ENCODE data around the gene RPTN. TPM values are rescaled to one million over a fixed set of nuclear protein-coding genes. Genes with fewer than 3 reads are reported as not detected.

RPTN gene
- total RNA-seq, 6 experiments from 2014 or later, result not detected

DNA sequence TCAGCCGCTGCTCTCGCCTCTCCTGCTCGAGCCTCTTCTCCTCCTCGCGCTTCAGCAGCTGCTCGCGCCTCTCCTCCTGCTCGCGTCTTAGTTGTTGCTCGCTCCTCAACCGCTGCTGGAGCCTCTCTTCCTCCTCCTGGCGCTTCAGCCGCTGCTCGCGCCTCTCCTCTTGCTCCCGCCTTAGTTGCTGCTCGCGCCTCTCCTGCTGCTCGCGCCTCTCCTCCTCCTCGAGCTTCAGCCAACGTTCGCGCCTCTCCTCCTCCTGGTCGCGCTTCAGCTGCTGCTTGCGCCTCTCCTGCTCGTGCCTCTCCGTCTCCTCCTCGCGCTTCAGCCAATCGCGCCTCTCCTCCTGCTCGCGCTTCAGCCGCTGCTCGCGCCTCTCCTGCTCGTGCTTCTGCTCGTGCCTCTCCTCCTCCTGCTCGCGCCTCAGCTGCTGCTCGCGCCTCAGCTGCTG, 47.5 kb downstream of the RPTN start:
- peaks cover 0 to 21% (median 4%) of the 10 kb centered on the region in 4 donors for H3K4me1 ChIP-seq
- H3K27me3 ChIP-seq, result peaks cover 4 to 19% of the 10 kb centered on the region in 2 donors
- peak overlapping the region in 2 of 3 donors; percentile 18 to 33 for H3K4me3 ChIP-seq
- H3K9me3 ChIP-seq, result no peaks in the 10 kb centered on the region
- ATAC-seq (no peak), DNase-seq (peak in 1 of 3 donors; percentile 48)
- 2% methylated on average over 44 of the region's 44 CpGs for WGBS (ENCODE audit: insufficient coverage, low coverage, low lambda C conversion rate, missing lambda C conversion rate)
- intact Hi-C loops (cut with DNase I), result no loop called here
- H3K27ac ChIP-seq, result no peak overlapping the region
- no peaks in the 10 kb centered on the region for H3K36me3 ChIP-seq
- no peak for TF ChIP-seq CTCF (IDR thresholded peaks at IDR 0.05)
- TF ChIP-seq POLR2A (IDR thresholded peaks at IDR 0.05), result no peak

DNA sequence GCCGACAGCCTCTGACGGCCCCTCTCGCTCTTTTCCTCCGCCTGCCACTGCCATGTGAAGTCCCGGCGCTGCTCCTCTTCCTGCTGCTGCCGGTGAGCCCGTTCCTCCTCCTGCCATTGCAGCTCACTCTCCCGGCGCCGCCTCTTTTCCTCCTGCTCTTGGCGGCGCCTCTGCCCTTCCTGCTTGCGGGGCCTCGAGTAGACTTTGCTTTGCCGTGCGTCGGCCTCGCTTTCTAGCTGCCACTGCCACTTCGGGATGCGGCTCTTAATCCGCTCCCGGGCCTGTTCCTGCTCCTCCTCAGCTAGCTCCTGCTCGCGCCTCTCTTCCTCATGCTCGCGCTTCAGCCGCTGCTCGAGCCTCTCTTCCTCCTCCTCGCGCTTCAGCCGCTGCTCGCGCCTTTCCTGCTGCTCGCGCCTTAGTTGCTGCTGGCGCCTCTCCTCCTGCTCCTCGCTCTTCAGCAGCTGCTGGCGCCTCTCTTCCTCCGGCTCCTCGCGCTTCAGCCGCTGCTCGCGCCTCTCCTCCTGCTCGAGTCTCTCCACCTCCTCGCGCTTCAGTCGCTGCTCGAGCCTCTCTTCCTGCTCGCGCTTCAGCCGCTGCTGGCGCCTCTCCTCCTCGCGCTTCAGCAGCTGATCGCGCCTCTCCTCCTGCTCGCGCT, 48.0 kb downstream of the RPTN start:
- Histone ChIP-seq H3K4me3 (peak overlapping the region; percentile 18 to 34 (median 33)), H3K27me3 (peaks cover 4 to 20% of the 10 kb centered on the region in 2 donors), H3K9me3 (no peaks in the 10 kb centered on the region), H3K27ac (no peak overlapping the region), H3K4me1 (peaks cover 0 to 21% (median 4%) of the 10 kb centered on the region in 4 donors), H3K36me3 (no peaks in the 10 kb centered on the region)
- no peak for TF ChIP-seq CTCF (IDR thresholded peaks at IDR 0.05)
- TF ChIP-seq POLR2A (IDR thresholded peaks at IDR 0.05), result no peak
- intact Hi-C loops (cut with DNase I), result no loop called here
- WGBS (ENCODE audit: insufficient coverage, low coverage, low lambda C conversion rate, missing lambda C conversion rate), result under 1% methylated on average over 59 of the region's 60 CpGs
- DNase-seq (peak in 2 of 3 donors; percentile 32 to 57), ATAC-seq (peak; percentile 43 to 63 (median 58))

GRCh38 chr1:152110365-152110859, 48.6 kb downstream of the RPTN start:
- Histone ChIP-seq H3K4me1 (peaks cover 0 to 21% (median 4%) of the 10 kb centered on the region in 4 donors), H3K36me3 (no peaks in the 10 kb centered on the region), H3K9me3 (no peaks in the 10 kb centered on the region), H3K27me3 (peaks cover 4 to 20% of the 10 kb centered on the region in 2 donors), H3K4me3 (peak overlapping the region; percentile 18 to 34 (median 33)), H3K27ac (no peak overlapping the region)
- intact Hi-C loops (cut with DNase I), result no loop called here
- ATAC-seq, result peak; percentile 28 to 40 (median 37)
- peak in 2 of 3 donors; percentile 28 to 55 for DNase-seq
- TF ChIP-seq POLR2A (IDR thresholded peaks at IDR 0.05), result no peak
- no peak for TF ChIP-seq CTCF (IDR thresholded peaks at IDR 0.05)
- 5% methylated on average over 23 of the region's 31 CpGs for WGBS (ENCODE audit: insufficient coverage, low coverage, low lambda C conversion rate, missing lambda C conversion rate)

DNA sequence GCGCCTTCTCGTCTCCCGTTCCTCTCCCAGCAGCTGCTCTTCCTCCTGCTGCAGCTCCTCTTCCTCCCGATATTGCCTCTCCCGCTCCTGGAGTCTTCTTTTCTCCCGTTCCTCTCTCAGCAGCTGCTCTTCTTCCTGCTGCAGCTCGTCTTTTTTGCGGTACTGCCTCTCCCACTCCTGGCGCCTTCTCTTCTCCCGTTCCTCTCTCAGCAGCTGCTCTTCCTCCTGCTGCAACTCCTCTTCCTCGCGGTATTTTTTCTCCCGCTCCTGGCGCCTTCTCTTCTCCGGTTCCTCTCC, 49.1 kb downstream of the RPTN start:
- H3K4me1 ChIP-seq, result peaks cover 0 to 21% (median 4%) of the 10 kb centered on the region in 4 donors
- ATAC-seq, result no peak
- H3K4me3 ChIP-seq, result no peak overlapping the region
- peaks cover 4 to 20% of the 10 kb centered on the region in 2 donors for H3K27me3 ChIP-seq
- TF ChIP-seq CTCF (IDR thresholded peaks at IDR 0.05) (no peak), POLR2A (IDR thresholded peaks at IDR 0.05) (no peak)
- no peak overlapping the region for H3K27ac ChIP-seq
- H3K9me3 ChIP-seq, result no peaks in the 10 kb centered on the region
- intact Hi-C loops (cut with DNase I), result no loop called here
- no peaks in the 10 kb centered on the region for H3K36me3 ChIP-seq
- 12% methylated on average over 15 of the region's 15 CpGs for WGBS (ENCODE audit: insufficient coverage, low coverage, low lambda C conversion rate, missing lambda C conversion rate)
- no peak for DNase-seq

Data from right lobe of liver (tissue), 6 donors.